Activated CD4-positive, alpha-beta T cell treated with anti-CD3 and anti-CD28 coated beads, Interleukin-2, amount 10 ng/mL, durations not matched to agents 24 days and 14 days (primary cell): ENCODE measurements around the gene PLXNB2. TPM values are rescaled to one million over a fixed set of nuclear protein-coding genes. Genes with fewer than 3 reads are reported as not detected.
A peak's percentile ranks its signal among the peaks of the same experiment; 100 is the strongest.
"Not testable (repeated sequence)": the region's sequence is repeated elsewhere in the genome, so short reads cannot be mapped to it uniquely, and the experiment has no call there.

ENCODE experiments used
- DNase-seq: peaks from one replicate; pipeline ENCODE4 v3.0.0; 2022
- H3K27ac Mint-ChIP-seq: one replicate; pipeline ENCODE4 v1.8.0; 2022; ENCODE audit warnings: mild to moderate bottlenecking, mixed read lengths
- H3K27me3 Mint-ChIP-seq: one replicate; pipeline ENCODE4 v1.8.0; 2022; ENCODE audit warnings: mixed read lengths
- H3K36me3 Mint-ChIP-seq: one replicate; pipeline ENCODE4 v1.8.0; 2022; ENCODE audit warnings: low read depth, mild to moderate bottlenecking, mixed read lengths
- H3K4me1 Mint-ChIP-seq: one replicate; pipeline ENCODE4 v1.8.0; 2021; ENCODE audit warnings: mixed read lengths
- H3K4me3 Mint-ChIP-seq: one replicate; pipeline ENCODE4 v1.8.0; 2022; ENCODE audit warnings: mild to moderate bottlenecking, moderate library complexity, mixed read lengths
- H3K9me3 Mint-ChIP-seq: one replicate; pipeline ENCODE4 v1.8.0; 2021; ENCODE audit warnings: mixed read lengths
- intact Hi-C: fragments of 100-400 bp; cut with micrococcal nuclease; formaldehyde crosslinking; loops from one replicate; pipeline ENCODE4 v1.15.1; 2023
- total RNA-seq: library from RNA; stranded (reverse); gene quantifications from 2 replicates; pipeline ENCODE4 v1.2.3, GENCODE V29; 2022

PLXNB2 gene
- total RNA-seq, 1 donor from 2014 or later: 9.5 TPM

- no peaks in the 10 kb centered on the region for H3K27me3 Mint-ChIP-seq
- no peak for DNase-seq
These were observed 26.6 kb downstream of the PLXNB2 start for GRCh38 chr22:50280708-50281383.

GRCh38 chr22:50280022-50280707 lies 27.3 kb downstream of the PLXNB2 start:
- Mint-ChIP-seq H3K27ac (no peak overlapping the region), H3K4me3 (no peak overlapping the region), H3K27me3 (no peaks in the 10 kb centered on the region), H3K9me3 (no peaks in the 10 kb centered on the region), H3K36me3 (no peaks in the 10 kb centered on the region), H3K4me1 (no peaks in the 10 kb centered on the region)
- no peak for DNase-seq
- intact Hi-C loops: no loop called here

More at GRCh38 chr22:50280708-50281383, 26.6 kb downstream of the PLXNB2 start:
- Mint-ChIP-seq H3K36me3 (no peaks in the 10 kb centered on the region), H3K4me3 (no peak overlapping the region), H3K4me1 (no peaks in the 10 kb centered on the region), H3K27ac (no peak overlapping the region), H3K9me3 (no peaks in the 10 kb centered on the region)
- intact Hi-C loops: no loop called here

- Mint-ChIP-seq H3K9me3 (no peaks in the 10 kb centered on the region), H3K36me3 (no peaks in the 10 kb centered on the region), H3K4me3 (no peak overlapping the region), H3K27me3 (no peaks in the 10 kb centered on the region), H3K4me1 (peaks cover 2% of the 10 kb centered on the region), H3K27ac (no peak overlapping the region)
- DNase-seq: no peak
- intact Hi-C loops: no loop called here
These were observed 28.4 kb downstream of the PLXNB2 start for GRCh38 chr22:50278956-50279619.

- intact Hi-C loops: no loop called here
- Mint-ChIP-seq H3K27me3 (peaks cover 2% of the 10 kb centered on the region), H3K4me3 (no peak overlapping the region), H3K9me3 (no peaks in the 10 kb centered on the region), H3K36me3 (no peaks in the 10 kb centered on the region), H3K27ac (no peak overlapping the region), H3K4me1 (peaks cover 6% of the 10 kb centered on the region)
- no peak for DNase-seq
These were observed 29.0 kb downstream of the PLXNB2 start for GRCh38 chr22:50278461-50278860.

- intact Hi-C loops: no loop called here
- H3K4me3 Mint-ChIP-seq: no peak overlapping the region
These were observed 29.7 kb downstream of the PLXNB2 start for GRCh38 chr22:50277761-50278160.

GRCh38 chr22:50276143-50276542 lies 31.3 kb downstream of the PLXNB2 start:
- intact Hi-C loops: no loop called here

More at GRCh38 chr22:50277761-50278160, 29.7 kb downstream of the PLXNB2 start:
- no peaks in the 10 kb centered on the region for H3K36me3 Mint-ChIP-seq
- peaks cover 4% of the 10 kb centered on the region for H3K27me3 Mint-ChIP-seq
- peaks cover 6% of the 10 kb centered on the region for H3K4me1 Mint-ChIP-seq
- no peak overlapping the region for H3K27ac Mint-ChIP-seq
- DNase-seq: no peak
- H3K9me3 Mint-ChIP-seq: no peaks in the 10 kb centered on the region

GRCh38 chr22:50275181-50276055 lies 32.0 kb downstream of the PLXNB2 start:
- H3K4me3 Mint-ChIP-seq: no peak overlapping the region

More at GRCh38 chr22:50276143-50276542, 31.3 kb downstream of the PLXNB2 start:
- DNase-seq: peak; percentile 67
- Mint-ChIP-seq H3K4me3 (no peak overlapping the region), H3K36me3 (no peaks in the 10 kb centered on the region), H3K27me3 (peaks cover 6% of the 10 kb centered on the region), H3K9me3 (no peaks in the 10 kb centered on the region), H3K27ac (no peak overlapping the region), H3K4me1 (peaks cover 6% of the 10 kb centered on the region)

GRCh38 chr22:50274771-50275170 lies 32.7 kb downstream of the PLXNB2 start:
- peaks cover 8% of the 10 kb centered on the region for H3K4me1 Mint-ChIP-seq
- DNase-seq: no peak
- H3K27me3 Mint-ChIP-seq: peaks cover 6% of the 10 kb centered on the region
- no peaks in the 10 kb centered on the region for H3K9me3 Mint-ChIP-seq
- intact Hi-C loops: loop anchor here (5.0 kb wide), 1 partner anchor 33 kb away; the partner anchor contains the start of gene PLXNB2
- H3K36me3 Mint-ChIP-seq: no peaks in the 10 kb centered on the region
- no peak overlapping the region for H3K27ac Mint-ChIP-seq
- H3K4me3 Mint-ChIP-seq: no peak overlapping the region

More at GRCh38 chr22:50275181-50276055, 32.0 kb downstream of the PLXNB2 start:
- intact Hi-C loops: no loop called here
- peaks cover 6% of the 10 kb centered on the region for H3K27me3 Mint-ChIP-seq
- H3K9me3 Mint-ChIP-seq: no peaks in the 10 kb centered on the region
- H3K27ac Mint-ChIP-seq: no peak overlapping the region
- peaks cover 8% of the 10 kb centered on the region for H3K4me1 Mint-ChIP-seq
- H3K36me3 Mint-ChIP-seq: no peaks in the 10 kb centered on the region
- DNase-seq: no peak

GRCh38 chr22:50274311-50274710 lies 33.1 kb downstream of the PLXNB2 start:
- H3K27ac Mint-ChIP-seq: no peak overlapping the region
- H3K4me3 Mint-ChIP-seq: no peak overlapping the region

GRCh38 chr22:50273781-50274180 lies 33.7 kb downstream of the PLXNB2 start:
- DNase-seq, H3K4me1 Mint-ChIP-seq, H3K27ac Mint-ChIP-seq, H3K36me3 Mint-ChIP-seq, H3K27me3 Mint-ChIP-seq, H3K9me3 Mint-ChIP-seq: not testable (repeated sequence)
- peak overlapping the region; percentile 25 for H3K4me3 Mint-ChIP-seq
- intact Hi-C loops: loop anchor here (5.0 kb wide), 1 partner anchor 34 kb away; the partner anchor contains the start of gene PLXNB2

More at GRCh38 chr22:50274311-50274710, 33.1 kb downstream of the PLXNB2 start:
- intact Hi-C loops: loop anchor here (5.0 kb wide), 1 partner anchor 33 kb away; the partner anchor contains the start of gene PLXNB2
- H3K9me3 Mint-ChIP-seq: no peaks in the 10 kb centered on the region
- peak; percentile 84 for DNase-seq
- H3K4me1 Mint-ChIP-seq: peaks cover 9% of the 10 kb centered on the region
- H3K36me3 Mint-ChIP-seq: no peaks in the 10 kb centered on the region
- peaks cover 6% of the 10 kb centered on the region for H3K27me3 Mint-ChIP-seq

- H3K27me3 Mint-ChIP-seq, DNase-seq, H3K36me3 Mint-ChIP-seq, H3K4me3 Mint-ChIP-seq, H3K27ac Mint-ChIP-seq, H3K9me3 Mint-ChIP-seq: not testable (repeated sequence)
- H3K4me1 Mint-ChIP-seq: peaks cover 11% of the 10 kb centered on the region
- intact Hi-C loops: loop anchor here (5.0 kb wide), 1 partner anchor 34 kb away; the partner anchor contains the start of gene PLXNB2
These were observed 34.1 kb downstream of the PLXNB2 start for GRCh38 chr22:50273352-50273751.

- Mint-ChIP-seq H3K4me3 (peak overlapping the region; percentile 32), H3K9me3 (no peaks in the 10 kb centered on the region), H3K4me1 (peaks cover 13% of the 10 kb centered on the region), H3K27ac (no peak overlapping the region), H3K36me3 (no peaks in the 10 kb centered on the region), H3K27me3 (peaks cover 6% of the 10 kb centered on the region)
- intact Hi-C loops: loop anchor here (5.0 kb wide), 1 partner anchor 35 kb away; the partner anchor contains the start of gene PLXNB2
- no peak for DNase-seq
These were observed 35.2 kb downstream of the PLXNB2 start for GRCh38 chr22:50272044-50272802.
